Activated CD8-positive, alpha-beta memory T cell treated with anti-CD3 and anti-CD28 coated beads, Interleukin-2, amount 50 U/mL, for 24 hours (primary cell): ENCODE data around the gene FMN2.

Experiments
- DNase-seq: peaks from one replicate; pipeline ENCODE4 v3.0.0-alpha.2; 2020; ENCODE audit errors: extremely low read depth

FMN2 gene

DNA sequence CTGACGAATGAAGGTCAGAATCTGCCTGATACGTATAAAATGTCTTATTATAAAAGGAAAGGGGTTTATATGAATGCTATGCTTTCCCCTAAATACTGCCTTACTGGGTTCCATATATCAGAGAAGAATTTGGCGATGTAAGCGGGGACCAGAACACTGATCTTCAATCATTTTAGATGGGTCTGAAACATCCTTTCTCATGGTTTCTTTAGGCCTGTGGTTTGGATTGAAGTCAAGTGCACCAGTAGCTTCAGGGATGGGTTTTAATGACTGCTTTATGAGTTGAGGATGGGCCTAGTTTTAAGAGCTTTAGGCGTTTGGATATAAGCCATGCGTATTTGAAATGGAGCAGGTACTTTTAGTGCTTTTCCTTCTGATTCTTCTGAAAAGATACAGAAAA lies 6.9 kb downstream of the FMN2 start:
- DNase-seq = no peak

DNA sequence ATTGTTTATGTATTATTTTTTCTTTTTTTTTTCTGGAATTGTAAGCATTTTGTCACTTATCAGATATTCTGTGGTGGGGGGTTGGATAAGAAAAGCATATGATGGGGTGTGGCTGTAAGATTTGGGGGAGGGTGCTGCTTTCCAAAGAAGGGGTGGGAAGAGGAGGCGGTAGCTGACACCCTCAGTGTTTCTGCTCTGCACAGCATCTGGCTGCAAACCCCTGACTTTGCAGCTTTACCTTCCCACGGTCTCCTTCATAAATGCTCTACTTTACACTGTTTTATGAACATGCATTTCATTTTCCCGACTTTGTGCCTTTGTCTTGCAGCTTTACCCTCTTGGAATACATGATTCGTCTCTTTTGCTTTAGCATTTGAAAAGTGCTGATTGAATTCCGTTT lies 7.6 kb downstream of the FMN2 start:
- no peak for DNase-seq

DNA sequence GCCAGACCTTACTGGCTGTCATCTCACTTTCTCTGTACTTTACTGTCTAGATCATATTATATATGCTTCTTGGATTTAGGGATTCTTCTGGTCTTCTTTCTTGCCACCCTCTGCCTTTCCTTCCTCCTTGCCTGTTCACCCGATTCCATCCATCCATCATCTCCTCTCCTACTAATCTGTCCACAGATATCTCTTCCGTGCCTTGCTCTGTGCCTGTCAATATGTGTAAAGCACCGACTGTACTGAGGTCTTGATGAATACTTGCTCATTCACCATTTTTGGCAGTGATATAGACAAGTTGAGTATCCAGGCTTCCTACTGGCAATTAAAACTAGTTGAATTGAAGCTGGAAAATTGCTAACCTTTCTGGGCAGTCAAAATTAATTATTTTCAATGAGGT lies 8.1 kb downstream of the FMN2 start:
- DNase-seq = no peak

DNA sequence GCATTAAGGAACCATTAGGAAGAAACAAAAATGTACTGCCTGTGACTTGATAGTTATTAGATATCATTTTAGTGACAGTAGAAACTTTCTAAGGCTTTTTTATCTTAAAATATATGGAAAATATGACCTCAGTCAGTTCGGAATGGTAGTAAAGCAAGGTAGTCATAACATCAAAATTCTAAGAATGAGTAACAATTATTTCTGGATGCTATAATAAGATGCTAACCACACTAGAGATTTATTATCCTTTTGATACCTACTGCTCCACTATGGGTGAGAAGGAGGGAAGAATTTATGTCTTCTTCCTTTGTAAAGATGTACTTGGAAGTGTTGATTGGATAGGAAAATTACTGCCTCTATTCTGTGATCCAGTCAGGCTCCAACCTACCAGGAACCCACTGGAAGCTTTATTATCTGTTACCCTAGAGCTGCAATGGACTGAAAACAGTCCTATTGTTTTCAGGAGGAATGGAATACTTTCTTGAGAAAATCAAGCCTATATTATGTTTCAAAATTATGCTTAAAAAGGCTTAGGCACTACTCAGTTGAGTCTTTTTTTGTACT lies 8.8 kb downstream of the FMN2 start:
- no peak for DNase-seq

DNA sequence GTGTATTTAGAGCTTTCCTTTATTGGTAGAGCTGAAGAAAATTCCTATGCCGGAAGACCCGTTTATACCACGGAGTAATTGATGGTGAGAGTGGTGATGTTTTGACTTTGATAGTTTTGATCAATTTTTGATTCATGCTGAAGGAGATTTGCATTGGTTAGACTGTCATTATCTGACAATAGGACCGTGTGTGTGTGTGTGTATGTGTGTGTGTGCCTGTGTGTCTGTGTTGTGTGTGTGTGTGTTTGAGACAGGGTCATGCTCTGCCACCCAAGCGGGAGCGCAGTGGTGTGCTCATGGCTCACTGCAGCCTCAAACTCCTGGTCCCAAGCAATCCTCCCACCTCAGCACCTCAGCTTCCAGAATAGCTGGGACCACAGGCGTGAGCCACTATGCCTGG lies 9.6 kb downstream of the FMN2 start:
- no peak for DNase-seq

DNA sequence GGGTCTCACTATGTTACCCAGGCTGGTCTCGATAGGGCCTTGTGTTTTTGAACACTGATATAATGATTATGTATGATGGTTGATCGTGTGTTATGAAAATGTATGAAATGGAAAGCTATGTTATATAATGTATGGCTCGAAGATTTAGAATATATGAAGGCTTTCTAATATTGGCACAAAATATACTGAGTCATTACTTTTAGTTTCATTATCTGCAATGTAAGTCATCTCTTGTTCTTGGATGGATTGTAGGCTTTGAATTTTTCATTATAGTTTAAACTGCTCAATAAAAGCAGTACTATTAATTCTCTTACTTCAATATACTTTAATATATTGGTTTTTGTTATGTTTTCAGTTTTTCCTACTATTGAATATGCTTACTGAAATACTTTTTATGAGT lies 10.1 kb downstream of the FMN2 start:
- no peak for DNase-seq

DNA sequence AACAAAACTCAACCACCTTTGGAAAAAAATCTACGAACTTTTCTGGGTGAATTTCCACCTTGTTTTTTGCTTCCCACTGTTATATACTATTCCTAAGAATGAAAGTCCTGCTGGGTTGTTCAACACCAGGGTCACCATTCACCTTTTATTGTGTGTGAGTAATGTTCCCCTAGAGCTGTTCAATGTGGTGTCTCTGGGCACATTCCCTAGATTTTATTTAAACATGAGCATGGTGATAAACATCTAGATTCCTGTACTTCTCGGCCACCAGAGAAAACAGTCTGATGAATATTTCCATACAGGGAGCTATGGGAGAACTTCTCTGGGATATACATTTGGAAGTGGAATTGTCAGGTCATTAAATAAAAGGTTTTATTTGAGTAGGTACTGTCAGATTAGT lies 13.0 kb downstream of the FMN2 start:
- DNase-seq = no peak

DNA sequence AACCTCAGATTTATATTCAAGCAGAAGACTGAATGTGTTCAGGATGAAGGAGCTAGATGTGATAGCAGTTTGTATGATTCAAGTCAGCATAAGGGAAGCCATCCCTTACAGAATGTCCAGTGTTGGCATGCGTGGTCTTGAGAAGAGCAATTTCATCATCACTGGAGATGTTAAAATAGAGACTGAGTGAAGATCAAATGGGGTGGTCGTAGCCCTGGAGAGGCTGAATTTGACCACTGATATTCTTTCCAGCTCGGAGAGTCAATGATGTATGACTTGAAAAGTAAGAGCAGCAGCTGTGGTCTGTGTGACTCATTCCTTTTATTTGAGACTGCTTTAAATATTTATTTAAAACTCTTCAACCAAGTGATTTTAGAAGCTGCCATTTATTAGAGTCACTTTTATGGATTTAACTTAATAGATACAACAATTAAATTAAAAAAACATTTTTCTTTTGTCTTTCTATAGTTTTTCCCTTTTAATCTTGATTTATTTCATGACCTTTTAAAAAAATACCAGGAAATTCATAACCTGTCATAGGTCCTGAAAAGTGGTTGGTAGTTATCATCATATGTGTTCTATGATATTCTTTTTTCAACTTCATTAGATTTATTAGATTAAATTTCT lies 15.5 kb downstream of the FMN2 start:
- DNase-seq = no peak

DNA sequence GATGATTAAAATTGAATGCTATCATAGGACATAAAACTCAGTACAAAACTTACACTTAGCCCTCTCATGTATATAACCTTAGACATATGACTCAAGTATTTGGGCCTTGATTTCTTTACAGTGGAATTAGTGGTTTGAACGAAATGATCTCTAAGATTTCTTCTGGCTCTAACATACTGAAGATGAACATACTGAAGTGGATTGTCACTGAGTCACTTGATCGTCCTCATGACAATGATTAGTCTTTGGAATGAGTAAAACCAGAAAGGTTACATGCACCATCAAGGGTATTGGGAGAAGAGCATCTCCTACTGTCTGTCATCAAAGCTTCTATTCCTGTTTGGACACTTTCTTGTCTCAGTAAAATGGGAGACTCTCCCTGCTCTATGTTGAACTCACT lies 17.4 kb downstream of the FMN2 start:
- DNase-seq = no peak

DNA sequence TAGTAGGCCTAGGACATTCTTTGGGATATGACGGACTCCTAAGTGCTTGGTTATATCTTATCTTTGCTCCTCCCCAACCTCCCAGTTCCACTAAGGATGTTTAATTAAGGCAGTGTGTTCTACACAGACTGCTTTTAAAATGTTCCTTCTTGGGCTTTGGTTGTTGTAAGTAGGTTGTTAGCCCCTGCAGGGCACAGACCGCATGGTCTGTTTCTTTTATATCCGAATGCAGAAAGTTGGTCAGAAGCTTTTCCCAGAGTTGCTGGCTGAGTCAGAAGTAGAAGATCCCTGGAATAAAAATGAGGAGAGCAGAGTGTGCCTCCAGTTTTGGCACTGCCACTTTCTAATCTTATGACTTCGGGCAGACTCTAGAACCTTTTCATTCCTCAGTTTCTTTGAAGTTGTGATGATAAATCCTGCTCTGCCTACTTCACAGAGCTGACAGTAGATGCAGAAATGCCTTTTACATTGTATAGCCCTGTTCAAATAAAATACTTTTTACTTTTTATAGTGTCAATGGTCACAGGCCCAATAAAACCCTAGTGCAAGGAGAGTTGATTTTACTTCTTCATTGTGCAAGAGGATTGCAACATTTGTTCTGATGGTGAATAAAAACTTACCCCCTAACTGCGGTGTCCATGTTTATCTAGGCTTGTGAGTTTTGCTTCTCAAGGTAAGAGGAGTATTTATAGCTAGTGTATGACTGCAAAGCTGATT lies 18.4 kb downstream of the FMN2 start:
- no peak for DNase-seq

DNA sequence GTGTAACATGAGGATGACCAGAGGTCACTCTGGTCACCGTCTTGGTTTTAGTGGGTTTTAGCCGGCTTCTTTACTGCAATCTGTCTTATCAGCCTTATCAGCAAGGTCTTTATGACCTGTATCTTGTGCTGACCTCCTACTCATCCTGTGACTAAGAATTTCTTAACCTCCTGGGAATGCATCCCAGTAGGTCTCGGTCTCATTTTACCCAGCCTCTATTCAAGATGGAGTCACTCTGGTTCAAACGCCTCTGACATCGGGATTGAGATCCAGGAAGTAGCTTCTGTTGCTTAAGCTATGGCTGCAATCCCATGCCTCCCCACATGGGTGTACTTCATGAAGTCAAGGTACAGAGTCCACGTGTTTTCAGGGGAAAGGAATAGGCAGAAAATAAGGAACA lies 19.9 kb downstream of the FMN2 start:
- DNase-seq = no peak

DNA sequence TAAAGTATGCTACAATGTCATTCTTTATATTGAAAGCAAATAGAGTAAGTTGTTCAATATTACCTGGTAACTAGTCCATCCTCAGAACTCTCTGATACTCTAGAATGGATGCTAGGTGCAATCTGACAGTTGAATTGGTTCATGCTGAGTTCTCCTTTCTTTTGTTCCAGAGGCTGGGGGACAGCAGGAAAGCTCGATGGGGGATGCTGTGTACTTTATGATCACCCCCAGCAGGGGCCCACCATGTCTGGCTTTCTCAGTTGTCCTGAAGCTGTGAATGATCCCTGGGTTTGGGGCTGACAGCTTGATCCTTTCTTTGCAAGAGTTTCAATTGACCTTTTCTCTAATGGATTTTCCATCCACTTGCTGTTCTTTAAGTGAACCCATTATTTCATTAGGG lies 22.5 kb downstream of the FMN2 start:
- no peak for DNase-seq

DNA sequence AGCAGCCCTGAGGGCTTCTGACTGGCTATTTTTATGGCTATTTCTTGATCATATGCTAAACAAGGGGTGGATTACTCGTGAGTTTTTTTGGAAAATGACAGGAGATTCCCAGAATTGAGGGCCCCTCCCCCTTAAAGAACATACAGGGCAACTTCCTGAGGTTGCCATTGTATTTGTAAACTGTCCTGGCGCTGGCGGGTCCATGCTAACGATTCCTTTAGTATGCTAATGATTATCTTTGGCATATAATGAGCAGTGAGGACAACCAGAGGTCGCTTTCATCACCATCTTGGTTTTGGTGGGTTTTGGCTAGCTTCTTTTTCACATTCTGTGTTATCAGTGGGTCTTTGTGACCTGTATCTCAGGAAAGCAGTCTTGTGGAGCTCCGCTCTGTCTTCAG lies 24.1 kb downstream of the FMN2 start:
- DNase-seq = no peak

DNA sequence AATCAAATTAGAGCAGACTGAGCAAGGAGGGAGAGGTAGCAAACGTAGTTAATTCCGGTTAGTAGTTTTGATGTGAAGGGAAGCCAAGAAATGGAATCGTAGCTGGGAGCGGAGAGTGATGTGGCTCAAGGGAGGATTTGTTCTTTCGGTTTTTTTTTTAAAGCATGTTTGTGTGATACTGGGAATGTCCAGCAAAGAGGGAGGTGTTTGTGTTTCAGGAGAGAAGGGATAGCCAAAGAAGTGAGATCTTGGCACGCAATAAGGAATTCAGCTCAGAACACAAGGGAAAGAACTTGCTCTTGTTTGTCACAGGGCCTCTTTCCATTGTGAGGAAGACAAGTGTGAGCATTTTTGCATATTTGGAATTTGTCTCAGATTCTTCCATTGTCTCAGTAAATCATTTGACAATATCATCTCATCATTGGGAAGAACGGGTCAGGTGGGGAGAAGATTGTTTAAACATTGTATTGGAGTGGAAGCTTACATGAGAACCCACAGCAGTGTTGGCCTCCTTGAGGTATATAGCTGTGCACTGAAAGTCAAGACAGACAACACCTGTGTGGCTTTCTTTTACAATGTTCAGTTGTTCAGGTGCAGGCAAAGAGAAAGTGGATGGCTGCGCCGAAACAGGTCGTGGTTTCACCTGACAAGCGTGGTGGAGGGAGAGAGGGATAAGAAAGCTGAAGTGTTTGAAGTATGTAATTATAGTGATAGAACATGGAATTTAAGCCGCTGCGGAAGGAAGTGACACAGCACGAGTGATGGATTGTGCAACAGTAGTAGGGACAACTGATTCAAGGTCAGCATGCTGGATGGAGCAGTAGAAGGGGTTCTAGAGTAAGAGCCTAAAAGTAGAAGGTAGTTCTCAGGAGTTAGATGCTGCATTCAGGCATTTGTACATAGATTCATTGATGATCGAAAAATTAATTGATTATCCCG lies 25.4 kb downstream of the FMN2 start:
- no peak for DNase-seq

DNA sequence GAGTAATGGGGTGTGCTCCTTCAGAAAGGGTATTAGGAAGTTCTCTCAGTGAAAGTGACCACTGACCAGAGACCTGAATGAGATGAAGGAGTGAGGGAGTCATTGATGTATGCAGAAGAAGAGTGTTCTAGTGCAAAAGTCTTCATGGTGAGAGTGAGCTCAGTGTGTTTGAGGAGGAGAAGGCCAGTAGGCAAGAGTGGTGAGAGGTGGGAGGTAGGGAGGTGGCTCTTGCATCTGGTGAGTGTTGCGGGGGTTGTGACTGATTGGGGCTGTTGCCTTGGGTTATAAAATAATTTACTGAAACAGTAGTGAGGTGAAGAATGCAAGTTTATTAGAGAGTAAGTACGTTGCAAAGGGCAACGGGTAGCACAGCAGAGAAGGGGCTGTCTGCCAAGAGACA lies 26.2 kb downstream of the FMN2 start:
- no peak for DNase-seq

DNA sequence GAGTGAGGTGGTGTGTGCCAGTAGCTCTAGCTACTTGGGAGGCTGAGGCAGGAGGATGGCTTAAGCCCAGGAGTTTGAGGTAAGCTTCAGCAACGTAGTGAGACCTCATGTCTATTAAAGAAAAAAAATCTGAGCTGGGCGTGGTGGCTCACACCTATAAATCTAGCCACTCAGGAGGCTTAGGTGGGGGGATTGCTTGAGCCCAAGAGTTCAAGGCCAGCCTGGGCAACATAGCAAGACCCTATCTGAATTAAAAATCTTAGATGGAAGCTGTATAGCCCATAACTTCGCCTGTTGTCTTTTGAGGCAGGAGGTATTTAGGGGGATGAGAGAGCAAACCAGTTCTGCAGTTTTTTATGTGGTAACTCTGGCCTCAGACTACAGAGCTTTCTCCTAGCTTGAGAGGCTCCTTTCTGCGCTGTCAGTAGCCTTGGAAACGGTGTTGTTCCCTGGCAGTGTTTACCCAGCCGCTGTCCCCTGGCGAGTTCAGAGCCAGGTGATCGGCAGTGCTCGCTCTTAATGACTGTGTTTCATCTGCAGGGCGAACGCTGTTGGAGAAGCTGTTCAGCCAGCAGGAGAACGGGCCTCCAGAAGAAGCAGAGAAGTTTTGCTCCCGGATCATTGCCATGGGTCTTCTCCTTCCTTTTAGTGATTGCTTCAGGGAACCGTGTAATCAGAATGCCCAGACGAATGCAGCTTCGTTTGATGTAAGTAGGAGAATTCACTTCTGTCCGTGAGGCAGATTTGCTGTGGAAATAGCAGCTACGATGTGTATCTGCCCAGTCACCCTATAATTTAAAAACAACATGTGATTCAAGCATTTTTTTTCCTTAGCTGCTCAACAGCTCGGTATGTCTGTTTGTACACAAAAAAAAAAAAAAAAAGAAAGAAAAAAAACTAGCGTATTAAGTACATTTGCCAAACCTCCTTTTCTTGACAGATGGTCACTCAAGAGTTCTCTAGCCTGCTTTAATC lies 31.2 kb downstream of the FMN2 start:
- DNase-seq = no peak

DNA sequence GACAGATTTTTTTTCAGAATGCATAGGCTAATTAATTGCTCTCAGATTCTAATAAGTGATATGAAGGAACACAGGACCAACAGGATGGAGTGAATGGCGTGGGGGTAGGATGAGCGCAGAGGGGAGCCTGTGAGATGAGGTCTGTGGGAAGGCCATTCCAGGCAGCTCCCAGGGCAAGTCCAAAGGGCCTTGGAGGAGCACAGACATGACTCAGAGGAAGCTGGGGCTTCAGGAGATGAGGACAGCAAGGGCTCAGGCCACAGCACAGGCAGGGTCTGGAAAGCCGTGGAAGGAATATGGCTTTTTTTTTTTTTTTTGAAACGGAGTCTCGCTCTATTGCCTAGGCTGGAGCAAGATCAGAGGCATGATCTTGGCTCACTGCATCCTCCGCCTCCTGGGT lies 35.1 kb downstream of the FMN2 start:
- DNase-seq = no peak

DNA sequence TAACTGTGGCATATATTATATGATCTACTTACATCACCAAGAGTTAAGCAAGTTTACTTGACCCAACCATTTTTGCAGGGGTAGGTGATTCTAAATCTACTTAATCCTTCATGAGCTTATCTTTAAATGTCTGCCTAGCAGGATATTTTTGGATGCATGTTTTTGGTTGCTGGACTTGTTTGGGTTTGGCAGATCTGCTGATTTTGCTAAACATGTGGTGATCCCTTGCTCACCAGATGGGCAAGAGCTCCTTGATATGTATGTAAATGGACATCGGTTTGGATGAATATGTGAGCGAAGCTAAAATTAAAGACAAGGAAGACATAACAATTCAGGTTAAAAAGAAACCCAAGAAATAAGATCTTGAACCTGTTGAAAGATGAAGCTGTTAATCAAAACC lies 36.7 kb downstream of the FMN2 start:
- no peak for DNase-seq

DNA sequence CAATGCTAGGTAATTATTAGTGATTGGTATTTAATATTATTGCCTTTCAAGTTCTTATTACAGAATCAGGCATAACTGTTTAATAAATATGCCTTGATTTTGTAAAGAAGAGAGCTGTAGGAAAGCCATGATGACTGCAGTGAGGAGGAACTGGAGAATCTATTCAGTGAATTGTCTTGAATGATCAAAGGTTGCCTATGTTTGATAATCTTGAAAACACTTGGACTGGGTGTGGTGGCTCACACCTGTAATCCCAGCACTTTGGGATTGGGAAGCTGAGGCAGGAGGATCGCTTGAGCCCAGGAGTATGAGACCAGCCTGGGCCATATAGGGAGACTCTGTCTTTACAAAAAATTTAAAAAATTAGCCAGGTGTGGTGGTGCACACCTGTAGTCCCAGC lies 42.4 kb downstream of the FMN2 start:
- no peak for DNase-seq

DNA sequence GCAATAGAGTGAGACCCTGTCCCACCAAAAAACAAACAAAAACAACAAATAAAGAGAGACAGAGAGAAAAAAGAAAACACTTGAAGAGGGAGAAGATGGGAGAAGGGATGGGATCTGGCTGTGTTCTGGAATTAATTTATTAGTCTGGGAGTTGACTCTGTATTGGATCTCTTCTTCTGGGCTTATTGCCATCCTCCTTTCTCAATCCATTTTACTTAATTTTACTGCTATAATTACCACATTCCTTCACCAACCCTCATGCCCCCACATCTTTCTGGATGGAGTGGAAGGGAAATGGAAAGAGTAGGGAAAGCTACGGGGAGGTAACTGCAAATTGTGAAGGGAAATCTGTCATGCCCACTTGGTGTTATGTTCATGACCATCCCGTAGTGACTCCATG lies 42.9 kb downstream of the FMN2 start:
- no peak for DNase-seq

DNA sequence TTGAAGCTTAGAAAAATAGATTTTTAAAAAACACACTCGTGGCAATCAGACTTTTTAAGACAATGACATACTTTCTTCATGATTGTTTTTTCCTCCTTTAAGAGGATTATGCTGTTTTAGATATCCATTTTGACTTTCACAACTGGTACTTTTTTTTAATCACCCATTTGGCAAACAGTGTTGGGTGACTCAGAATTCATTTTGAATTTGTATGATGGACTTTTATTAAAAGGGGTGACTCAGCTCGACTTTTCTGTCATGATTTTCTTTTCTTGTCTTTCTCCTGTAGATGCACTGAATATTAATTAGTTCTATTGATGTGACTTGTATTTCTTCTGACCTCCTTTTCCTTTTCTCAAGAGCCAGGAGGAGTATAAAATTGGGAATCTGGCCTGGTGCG lies 44.7 kb downstream of the FMN2 start:
- no peak for DNase-seq
